ENCODE results near the gene MCF2L2. TPM values are rescaled to one million over a fixed set of nuclear protein-coding genes. Genes with fewer than 3 reads are reported as not detected.

Gene MCF2L2
- total and polyA plus RNA-seq, 2 donors (not counting 1 experiment from before 2014, with no cell fraction given) = 0.03 to 1.6 TPM

DNA sequence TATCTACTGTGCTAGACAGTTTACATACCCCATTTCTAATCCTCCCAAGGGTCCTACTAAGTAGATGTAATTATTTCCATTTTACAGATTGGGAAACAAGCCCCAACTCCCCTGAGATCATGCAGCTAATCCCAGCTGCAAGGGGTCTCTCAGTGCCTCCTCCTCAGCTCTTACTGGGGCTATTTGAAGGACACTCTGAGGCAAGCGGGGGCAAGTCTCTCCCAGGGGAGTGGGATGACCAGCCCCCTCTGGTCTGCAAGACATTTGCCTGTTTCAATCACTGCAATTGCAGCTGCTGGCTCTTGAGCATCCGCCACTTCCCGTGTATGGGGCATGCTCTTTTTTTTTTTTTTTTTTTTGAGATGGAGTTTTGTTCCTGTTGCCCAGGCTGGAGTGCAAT, 277.3 kb downstream of the MCF2L2 start:
- Mint-ChIP-seq H3K27ac (no peak overlapping the region), H3K9me3 (ENCODE audit: insufficient read depth) (no peaks in the 10 kb centered on the region), H3K4me3 (no peak overlapping the region), H3K27me3 (peaks cover 79% of the 10 kb centered on the region), H3K4me1 (peaks cover 3% of the 10 kb centered on the region)
- no peak overlapping the region for H2AFZ ChIP-seq (ENCODE audit: insufficient read depth, low read depth, low read length, poor library complexity, severe bottlenecking)
- H3K4me3 ChIP-seq (ENCODE audit: control extremely low read depth in 1 of 5, extremely low read depth in 1 of 5, insufficient read depth in 1 of 5, low read depth in 2 of 5, low read length in 4 of 5) = no peak overlapping the region
- ChIA-PET CTCF (no interaction called here), POLR2A (no interaction called here)
- no peak overlapping the region for H3K27ac ChIP-seq (ENCODE audit: low read length in 2 of 2)
- no peak for TF ChIP-seq EZH2 (IDR thresholded peaks at IDR 0.05; ENCODE audit: borderline replicate concordance, insufficient read depth, low read depth, low read length, poor library complexity, severe bottlenecking)
- no peak for TF ChIP-seq CTCF (IDR thresholded peaks at IDR 0.05)
- intact Hi-C loops (cut with micrococcal nuclease) = no loop called here
- WGBS (ENCODE audit: insufficient coverage) = 67% methylated on average over 1 of the region's 3 CpGs
- peaks cover 1 to 3% (median 1%) of the 10 kb centered on the region in 3 donors for H3K9me3 ChIP-seq (ENCODE audit: control extremely low read depth in 1 of 3, control insufficient read depth in 2 of 3, insufficient read depth in 1 of 3, low read length in 2 of 3)
- H3K79me2 ChIP-seq (ENCODE audit: control insufficient read depth, insufficient read depth, low read length) = no peaks in the 10 kb centered on the region
- H4K20me1 ChIP-seq (ENCODE audit: control insufficient read depth, insufficient read depth, low read length, poor library complexity, severe bottlenecking) = no peaks in the 10 kb centered on the region
- no peak overlapping the region for H3K4me2 ChIP-seq (replicated peaks; ENCODE audit: low read depth, low read length, poor library complexity, severe bottlenecking)
- no peak overlapping the region for H3K9ac ChIP-seq (ENCODE audit: low read length)
- H3K27me3 ChIP-seq (replicated peaks in 1 of 4; ENCODE audit: control extremely low read depth in 1 of 4, control insufficient read depth in 3 of 4, insufficient read depth in 4 of 4, low read length in 3 of 4) = peaks cover 2 to 78% (median 64%) of the 10 kb centered on the region in 4 experiments
- ATAC-seq (ENCODE audit: low read depth) (no peak), DNase-seq (no peak)
- H3K4me1 ChIP-seq (ENCODE audit: control insufficient read depth in 2 of 2, insufficient read depth in 2 of 2, low read length in 2 of 2) = peaks cover 0 to 3% of the 10 kb centered on the region in 2 donors
- no peaks in the 10 kb centered on the region for H3K36me3 ChIP-seq (replicated peaks in 1 of 2; ENCODE audit: control extremely low read depth in 1 of 2, control insufficient read depth in 1 of 2, extremely low read depth in 1 of 2, insufficient read depth in 2 of 2, low read length in 1 of 2)

DNA sequence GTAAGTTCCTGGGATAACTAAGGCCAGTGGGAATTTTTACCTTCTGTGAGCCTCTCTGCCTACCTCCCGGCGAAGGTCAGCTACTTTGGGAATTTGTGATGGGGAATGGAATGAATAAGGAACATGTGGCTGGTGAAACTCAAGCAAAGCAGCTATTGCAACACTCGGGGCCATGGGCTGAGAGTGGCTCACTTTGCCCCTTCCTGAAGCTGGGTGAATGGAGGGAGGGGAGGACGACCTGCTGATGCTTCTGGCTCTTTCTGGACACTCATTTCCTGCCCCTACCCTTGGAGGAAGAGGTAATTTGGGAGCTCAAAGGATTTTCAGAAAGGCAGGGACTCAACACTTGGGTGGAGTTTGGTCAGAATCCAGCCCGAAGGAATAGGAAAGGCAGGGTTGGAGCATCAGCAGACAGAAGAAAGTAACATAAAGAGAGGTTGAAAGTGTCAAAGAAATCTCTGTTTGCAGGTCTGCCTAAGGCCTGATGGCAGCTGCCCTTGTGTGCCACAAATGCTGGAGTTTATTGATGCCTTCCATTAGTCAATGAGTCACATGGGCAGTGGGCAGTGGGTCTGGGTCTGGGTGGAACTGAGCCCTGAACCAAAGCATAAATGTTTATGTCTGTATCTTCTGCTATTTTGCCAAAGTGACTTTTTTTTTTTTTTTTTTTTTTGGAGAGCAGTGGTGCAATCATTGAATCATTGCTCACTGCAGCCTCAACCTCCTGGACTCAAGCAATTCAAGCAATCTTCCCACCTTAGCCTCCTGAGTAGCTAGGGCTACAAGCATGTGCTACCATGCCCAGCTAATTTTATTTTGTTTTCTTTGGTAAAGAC, 278.3 kb downstream of the MCF2L2 start:
- Mint-ChIP-seq H3K4me1 (peaks cover 3% of the 10 kb centered on the region), H3K4me3 (no peak overlapping the region), H3K27ac (no peak overlapping the region), H3K9me3 (ENCODE audit: insufficient read depth) (no peaks in the 10 kb centered on the region), H3K27me3 (peaks cover 81% of the 10 kb centered on the region)
- no peaks in the 10 kb centered on the region for H4K20me1 ChIP-seq (ENCODE audit: control insufficient read depth, insufficient read depth, low read length, poor library complexity, severe bottlenecking)
- H2AFZ ChIP-seq (ENCODE audit: insufficient read depth, low read depth, low read length, poor library complexity, severe bottlenecking) = no peak overlapping the region
- H3K27ac ChIP-seq (ENCODE audit: low read length in 2 of 2) = no peak overlapping the region
- WGBS (ENCODE audit: insufficient coverage) = 63% methylated on average over 4 of the region's 5 CpGs
- no peak for ATAC-seq (ENCODE audit: low read depth)
- no peak overlapping the region for H3K9ac ChIP-seq (ENCODE audit: low read length)
- no peak for TF ChIP-seq CTCF (IDR thresholded peaks at IDR 0.05)
- no peak for TF ChIP-seq EZH2 (IDR thresholded peaks at IDR 0.05; ENCODE audit: borderline replicate concordance, insufficient read depth, low read depth, low read length, poor library complexity, severe bottlenecking)
- DNase-seq = no peak
- H3K36me3 ChIP-seq (replicated peaks in 1 of 2; ENCODE audit: control extremely low read depth in 1 of 2, control insufficient read depth in 1 of 2, extremely low read depth in 1 of 2, insufficient read depth in 2 of 2, low read length in 1 of 2) = no peaks in the 10 kb centered on the region
- peaks cover 1 to 7% (median 1%) of the 10 kb centered on the region in 3 donors for H3K9me3 ChIP-seq (ENCODE audit: control extremely low read depth in 1 of 3, control insufficient read depth in 2 of 3, insufficient read depth in 1 of 3, low read length in 2 of 3)
- no peak overlapping the region for H3K4me2 ChIP-seq (replicated peaks; ENCODE audit: low read depth, low read length, poor library complexity, severe bottlenecking)
- no peaks in the 10 kb centered on the region for H3K79me2 ChIP-seq (ENCODE audit: control insufficient read depth, insufficient read depth, low read length)
- CTCF ChIA-PET = no interaction called here
- POLR2A ChIA-PET = no interaction called here
- peaks cover 2 to 76% (median 60%) of the 10 kb centered on the region in 4 experiments for H3K27me3 ChIP-seq (replicated peaks in 1 of 4; ENCODE audit: control extremely low read depth in 1 of 4, control insufficient read depth in 3 of 4, insufficient read depth in 4 of 4, low read length in 3 of 4)
- intact Hi-C loops (cut with micrococcal nuclease) = no loop called here
- H3K4me3 ChIP-seq (ENCODE audit: control extremely low read depth in 1 of 5, extremely low read depth in 1 of 5, insufficient read depth in 1 of 5, low read depth in 2 of 5, low read length in 4 of 5) = no peak overlapping the region
- peaks cover 0 to 3% of the 10 kb centered on the region in 2 donors for H3K4me1 ChIP-seq (ENCODE audit: control insufficient read depth in 2 of 2, insufficient read depth in 2 of 2, low read length in 2 of 2)

All from B cell (primary cell).